ENCODE data around the gene SLC25A12. TPM values are rescaled to one million over a fixed set of nuclear protein-coding genes. Genes with fewer than 3 reads are reported as not detected.

Gene SLC25A12
- total and polyA plus RNA-seq, 10 of the 15 experiments (the other 5 are each of a cell fraction or from before 2014, with no cell fraction given): 20.9 to 50.0 (median 33.0) TPM

DNA sequence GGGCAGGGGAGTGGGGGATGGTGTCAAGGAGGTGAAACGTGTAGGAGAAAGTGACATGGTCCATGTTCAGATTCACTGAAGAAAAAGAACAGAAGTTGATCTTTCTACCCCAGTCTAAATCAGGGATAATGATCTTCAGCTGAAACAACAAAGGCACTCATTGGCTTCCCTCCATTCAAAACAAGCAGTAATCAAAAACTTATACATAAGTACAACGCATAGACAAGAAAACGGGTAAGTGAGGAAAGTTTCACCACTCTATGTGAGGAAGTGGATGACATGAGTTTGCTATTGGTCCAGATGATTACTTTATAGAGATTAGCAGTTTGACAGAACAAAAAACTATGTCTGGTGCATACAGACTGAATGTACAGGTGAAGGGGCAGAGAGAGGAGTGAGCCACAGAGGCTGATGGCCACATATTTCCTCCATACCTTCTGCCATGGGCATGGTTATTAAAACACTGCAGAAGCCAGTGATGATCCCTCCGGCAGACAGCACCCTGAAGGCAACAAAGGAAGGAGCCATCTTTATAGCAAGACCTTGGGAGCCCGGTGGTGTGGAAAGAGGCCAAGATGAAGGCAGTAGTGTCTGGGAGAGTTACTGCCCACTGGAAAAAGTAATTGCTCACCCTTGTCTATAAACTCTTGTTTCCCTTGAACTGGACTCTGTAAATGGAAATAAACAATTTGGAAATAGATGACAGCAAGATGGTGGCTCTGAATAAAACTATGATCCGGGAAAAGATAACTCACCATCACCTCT is 57.7 kb downstream of the SLC25A12 start:
- intact Hi-C loops (cut with micrococcal nuclease; ENCODE audit: unreplicated experiment): no loop called here
- Histone ChIP-seq H3K4me3 (no peak overlapping the region), H3K9ac (ENCODE audit: control insufficient read depth, insufficient read depth, low read length) (no peak overlapping the region), H3K27ac (ENCODE audit: control insufficient read depth, insufficient read depth) (no peak overlapping the region), H3K4me2 (ENCODE audit: control insufficient read depth, insufficient read depth) (no peak overlapping the region), H3K4me1 (ENCODE audit: control insufficient read depth, insufficient read depth, low read length) (no peaks in the 10 kb centered on the region), H3K79me2 (ENCODE audit: control insufficient read depth, insufficient read depth, low read length) (no peaks in the 10 kb centered on the region), H2AFZ (ENCODE audit: control insufficient read depth, low read depth, low read length) (no peak overlapping the region), H3K9me3 (replicated peaks; ENCODE audit: control insufficient read depth, insufficient read depth, low read length) (peaks cover 4% of the 10 kb centered on the region; the same call in 2 of the 3 replicates), H3K36me3 (ENCODE audit: control insufficient read depth in 2 of 2, insufficient read depth in 2 of 2, low read length in 1 of 2) (peaks cover 8 to 42% of the 10 kb centered on the region in 2 experiments), H4K20me1 (ENCODE audit: control insufficient read depth, insufficient read depth) (no peaks in the 10 kb centered on the region), H3K27me3 (replicated peaks in 1 of 2; ENCODE audit: control insufficient read depth in 2 of 2, insufficient read depth in 2 of 2, low read length in 1 of 2) (no peaks in the 10 kb centered on the region)
- no peak for DNase-seq (ENCODE audit: low read depth, low spot score)
- in situ Hi-C loops (cut with MboI): no loop called here
- ATAC-seq: no peak
- FAIRE-seq: no peak
- CTCF ChIA-PET: no interaction called here
- POLR2A ChIA-PET: no interaction called here
- WGBS (ENCODE audit: insufficient coverage, insufficient replicate concordance, low lambda C conversion rate, missing lambda C conversion rate): 97% methylated on average over 6 of the region's 6 CpGs
- no TSS peak for BruUV-seq (replicated peaks)
- RAD21 ChIA-PET (ENCODE audit: unreplicated experiment): no interaction called here
- SMC1A ChIA-PET (ENCODE audit: uncharacterized antibody, unreplicated experiment): no interaction called here
- TF ChIP-seq NRF1 (conservative IDR thresholded peaks at IDR 0.05; ENCODE audit: low read depth, low read length) (no peak), CHD1 (IDR thresholded peaks at IDR 0.05; ENCODE audit: low read depth, low read length) (no peak), ZZZ3 (IDR thresholded peaks at IDR 0.05; ENCODE audit: control insufficient read depth, insufficient read length, low read depth) (no peak), SREBF1 (IDR thresholded peaks at IDR 0.05; ENCODE audit: low read length) (no peak), ZNF24 (IDR thresholded peaks at IDR 0.05) (no peak)
- TF ChIP-seq, protein P1, sequence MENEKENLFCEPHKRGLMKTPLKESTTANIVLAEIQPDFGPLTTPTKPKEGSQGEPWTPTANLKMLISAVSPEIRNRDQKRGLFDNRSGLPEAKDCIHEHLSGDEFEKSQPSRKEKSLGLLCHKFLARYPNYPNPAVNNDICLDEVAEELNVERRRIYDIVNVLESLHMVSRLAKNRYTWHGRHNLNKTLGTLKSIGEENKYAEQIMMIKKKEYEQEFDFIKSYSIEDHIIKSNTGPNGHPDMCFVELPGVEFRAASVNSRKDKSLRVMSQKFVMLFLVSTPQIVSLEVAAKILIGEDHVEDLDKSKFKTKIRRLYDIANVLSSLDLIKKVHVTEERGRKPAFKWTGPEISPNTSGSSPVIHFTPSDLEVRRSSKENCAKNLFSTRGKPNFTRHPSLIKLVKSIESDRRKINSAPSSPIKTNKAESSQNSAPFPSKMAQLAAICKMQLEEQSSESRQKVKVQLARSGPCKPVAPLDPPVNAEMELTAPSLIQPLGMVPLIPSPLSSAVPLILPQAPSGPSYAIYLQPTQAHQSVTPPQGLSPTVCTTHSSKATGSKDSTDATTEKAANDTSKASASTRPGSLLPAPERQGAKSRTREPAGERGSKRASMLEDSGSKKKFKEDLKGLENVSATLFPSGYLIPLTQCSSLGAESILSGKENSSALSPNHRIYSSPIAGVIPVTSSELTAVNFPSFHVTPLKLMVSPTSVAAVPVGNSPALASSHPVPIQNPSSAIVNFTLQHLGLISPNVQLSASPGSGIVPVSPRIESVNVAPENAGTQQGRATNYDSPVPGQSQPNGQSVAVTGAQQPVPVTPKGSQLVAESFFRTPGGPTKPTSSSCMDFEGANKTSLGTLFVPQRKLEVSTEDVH (IDR thresholded peaks at IDR 0.05; ENCODE audit: low read depth, partially characterized antibody): no peak
- TF ChIP-seq, protein P2, sequence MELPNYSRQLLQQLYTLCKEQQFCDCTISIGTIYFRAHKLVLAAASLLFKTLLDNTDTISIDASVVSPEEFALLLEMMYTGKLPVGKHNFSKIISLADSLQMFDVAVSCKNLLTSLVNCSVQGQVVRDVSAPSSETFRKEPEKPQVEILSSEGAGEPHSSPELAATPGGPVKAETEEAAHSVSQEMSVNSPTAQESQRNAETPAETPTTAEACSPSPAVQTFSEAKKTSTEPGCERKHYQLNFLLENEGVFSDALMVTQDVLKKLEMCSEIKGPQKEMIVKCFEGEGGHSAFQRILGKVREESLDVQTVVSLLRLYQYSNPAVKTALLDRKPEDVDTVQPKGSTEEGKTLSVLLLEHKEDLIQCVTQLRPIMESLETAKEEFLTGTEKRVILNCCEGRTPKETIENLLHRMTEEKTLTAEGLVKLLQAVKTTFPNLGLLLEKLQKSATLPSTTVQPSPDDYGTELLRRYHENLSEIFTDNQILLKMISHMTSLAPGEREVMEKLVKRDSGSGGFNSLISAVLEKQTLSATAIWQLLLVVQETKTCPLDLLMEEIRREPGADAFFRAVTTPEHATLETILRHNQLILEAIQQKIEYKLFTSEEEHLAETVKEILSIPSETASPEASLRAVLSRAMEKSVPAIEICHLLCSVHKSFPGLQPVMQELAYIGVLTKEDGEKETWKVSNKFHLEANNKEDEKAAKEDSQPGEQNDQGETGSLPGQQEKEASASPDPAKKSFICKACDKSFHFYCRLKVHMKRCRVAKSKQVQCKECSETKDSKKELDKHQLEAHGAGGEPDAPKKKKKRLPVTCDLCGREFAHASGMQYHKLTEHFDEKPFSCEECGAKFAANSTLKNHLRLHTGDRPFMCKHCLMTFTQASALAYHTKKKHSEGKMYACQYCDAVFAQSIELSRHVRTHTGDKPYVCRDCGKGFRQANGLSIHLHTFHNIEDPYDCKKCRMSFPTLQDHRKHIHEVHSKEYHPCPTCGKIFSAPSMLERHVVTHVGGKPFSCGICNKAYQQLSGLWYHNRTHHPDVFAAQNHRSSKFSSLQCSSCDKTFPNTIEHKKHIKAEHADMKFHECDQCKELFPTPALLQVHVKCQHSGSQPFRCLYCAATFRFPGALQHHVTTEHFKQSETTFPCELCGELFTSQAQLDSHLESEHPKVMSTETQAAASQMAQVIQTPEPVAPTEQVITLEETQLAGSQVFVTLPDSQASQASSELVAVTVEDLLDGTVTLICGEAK (IDR thresholded peaks at IDR 0.05; ENCODE audit: borderline replicate concordance): no peak
- TF ChIP-seq, protein P3, sequence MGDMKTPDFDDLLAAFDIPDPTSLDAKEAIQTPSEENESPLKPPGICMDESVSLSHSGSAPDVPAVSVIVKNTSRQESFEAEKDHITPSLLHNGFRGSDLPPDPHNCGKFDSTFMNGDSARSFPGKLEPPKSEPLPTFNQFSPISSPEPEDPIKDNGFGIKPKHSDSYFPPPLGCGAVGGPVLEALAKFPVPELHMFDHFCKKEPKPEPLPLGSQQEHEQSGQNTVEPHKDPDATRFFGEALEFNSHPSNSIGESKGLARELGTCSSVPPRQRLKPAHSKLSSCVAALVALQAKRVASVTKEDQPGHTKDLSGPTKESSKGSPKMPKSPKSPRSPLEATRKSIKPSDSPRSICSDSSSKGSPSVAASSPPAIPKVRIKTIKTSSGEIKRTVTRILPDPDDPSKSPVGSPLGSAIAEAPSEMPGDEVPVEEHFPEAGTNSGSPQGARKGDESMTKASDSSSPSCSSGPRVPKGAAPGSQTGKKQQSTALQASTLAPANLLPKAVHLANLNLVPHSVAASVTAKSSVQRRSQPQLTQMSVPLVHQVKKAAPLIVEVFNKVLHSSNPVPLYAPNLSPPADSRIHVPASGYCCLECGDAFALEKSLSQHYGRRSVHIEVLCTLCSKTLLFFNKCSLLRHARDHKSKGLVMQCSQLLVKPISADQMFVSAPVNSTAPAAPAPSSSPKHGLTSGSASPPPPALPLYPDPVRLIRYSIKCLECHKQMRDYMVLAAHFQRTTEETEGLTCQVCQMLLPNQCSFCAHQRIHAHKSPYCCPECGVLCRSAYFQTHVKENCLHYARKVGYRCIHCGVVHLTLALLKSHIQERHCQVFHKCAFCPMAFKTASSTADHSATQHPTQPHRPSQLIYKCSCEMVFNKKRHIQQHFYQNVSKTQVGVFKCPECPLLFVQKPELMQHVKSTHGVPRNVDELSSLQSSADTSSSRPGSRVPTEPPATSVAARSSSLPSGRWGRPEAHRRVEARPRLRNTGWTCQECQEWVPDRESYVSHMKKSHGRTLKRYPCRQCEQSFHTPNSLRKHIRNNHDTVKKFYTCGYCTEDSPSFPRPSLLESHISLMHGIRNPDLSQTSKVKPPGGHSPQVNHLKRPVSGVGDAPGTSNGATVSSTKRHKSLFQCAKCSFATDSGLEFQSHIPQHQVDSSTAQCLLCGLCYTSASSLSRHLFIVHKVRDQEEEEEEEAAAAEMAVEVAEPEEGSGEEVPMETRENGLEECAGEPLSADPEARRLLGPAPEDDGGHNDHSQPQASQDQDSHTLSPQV (IDR thresholded peaks at IDR 0.05): no peak
